ENCODE measurements around the gene AARS2. TPM values are rescaled to one million over a fixed set of nuclear protein-coding genes. Genes with fewer than 3 reads are reported as not detected.

AARS2 gene
- total RNA-seq, 4 donors from 2014 or later = 6.6 to 10.2 (median 7.8) TPM

- TF ChIP-seq POLR2A (IDR thresholded peaks at IDR 0.05; ENCODE audit: low read depth) (no peak), POLR2AphosphoS5 (IDR thresholded peaks at IDR 0.05) (no peak), CTCF (IDR thresholded peaks at IDR 0.05) (no peak), EP300 (IDR thresholded peaks at IDR 0.05) (no peak)
- H3K27me3 ChIP-seq = peaks cover 0 to 52% (median 28%) of the 10 kb centered on the region in 4 donors
- 60% methylated on average over 15 of the region's 20 CpGs for WGBS
- no peak for DNase-seq (ENCODE audit: extremely low spot score)
- peak overlapping the region in 3 of 4 donors; percentile 52 to 63 (median 58) for H3K4me3 ChIP-seq
- intact Hi-C loops (cut with DNase I) = no loop called here
- H3K9me3 ChIP-seq = no peaks in the 10 kb centered on the region
- no peak overlapping the region for H3K27ac ChIP-seq (replicated peaks in 1 of 4)
- H3K4me1 ChIP-seq = peaks cover 14 to 20% (median 17%) of the 10 kb centered on the region in 4 donors
- H3K36me3 ChIP-seq = peaks cover 21 to 34% (median 32%) of the 10 kb centered on the region in 4 donors
These were observed 14.9 kb downstream of the AARS2 start for GRCh38 chr6:44298055-44298803.

DNA sequence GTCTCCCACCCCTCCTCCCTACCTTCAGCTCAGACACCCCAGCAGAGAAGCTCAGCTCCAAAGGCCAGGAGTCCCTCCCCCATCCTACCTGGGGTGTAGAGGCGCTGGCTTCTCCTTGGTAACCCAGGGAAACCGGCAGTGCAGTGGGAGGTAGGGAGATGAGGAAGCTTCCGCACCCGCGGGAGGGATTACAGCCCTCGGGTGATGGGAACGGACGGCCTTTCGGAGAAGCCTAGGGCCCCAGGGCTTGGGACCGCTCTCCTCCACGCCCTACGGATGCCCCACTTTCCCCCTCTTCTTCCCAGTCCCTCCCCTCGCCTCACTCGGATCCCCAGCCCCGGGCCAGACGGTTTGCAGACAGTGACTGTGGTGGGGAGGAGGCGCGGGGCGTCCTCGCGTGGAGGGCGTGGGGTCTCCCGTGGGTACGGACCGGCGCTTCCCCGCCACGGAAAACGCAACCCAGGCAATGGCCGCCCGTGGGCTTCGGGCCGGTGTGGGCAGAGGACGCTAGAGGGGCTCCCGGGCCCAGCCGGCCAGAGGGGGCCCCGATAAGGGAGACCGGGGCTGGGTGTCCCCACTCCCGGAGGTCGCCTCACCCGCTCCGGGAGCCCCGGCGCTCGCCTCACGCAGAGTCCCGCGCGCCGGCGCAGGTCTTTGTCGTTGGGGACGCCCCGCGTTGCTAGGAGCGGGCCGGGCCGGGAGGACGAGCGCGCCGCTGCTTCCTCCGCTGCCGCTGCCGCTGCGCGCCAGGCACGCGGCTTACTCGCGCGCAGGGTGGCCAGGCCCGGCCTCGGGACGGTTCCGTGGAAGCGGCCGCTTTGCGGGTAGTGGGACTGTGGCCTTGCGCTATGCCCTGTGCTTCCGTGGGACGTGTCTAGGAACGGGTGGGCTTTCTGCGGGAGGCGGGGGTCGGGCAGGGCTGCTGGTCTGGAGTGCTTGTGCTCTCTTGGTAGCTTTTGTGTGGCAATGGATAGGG is 15.8 kb downstream of the AARS2 start:
- H3K4me3 ChIP-seq = peak overlapping the region; percentile 52 to 67 (median 60)
- peaks cover 21 to 25% (median 23%) of the 10 kb centered on the region in 4 donors for H3K36me3 ChIP-seq
- intact Hi-C loops (cut with DNase I) = no loop called here
- H3K4me1 ChIP-seq = peaks cover 14 to 20% (median 17%) of the 10 kb centered on the region in 4 donors
- H3K9me3 ChIP-seq = no peaks in the 10 kb centered on the region
- no peak for DNase-seq (ENCODE audit: extremely low spot score)
- peaks cover 0 to 61% (median 31%) of the 10 kb centered on the region in 4 donors for H3K27me3 ChIP-seq
- WGBS = 2% methylated on average over 24 of the region's 86 CpGs
- TF ChIP-seq POLR2AphosphoS5 (IDR thresholded peaks at IDR 0.05) (no peak), POLR2A (IDR thresholded peaks at IDR 0.05; ENCODE audit: low read depth) (peak; percentile 7), CTCF (IDR thresholded peaks at IDR 0.05) (no peak), EP300 (IDR thresholded peaks at IDR 0.05) (no peak)
- no peak overlapping the region for H3K27ac ChIP-seq (replicated peaks in 1 of 4)

DNA sequence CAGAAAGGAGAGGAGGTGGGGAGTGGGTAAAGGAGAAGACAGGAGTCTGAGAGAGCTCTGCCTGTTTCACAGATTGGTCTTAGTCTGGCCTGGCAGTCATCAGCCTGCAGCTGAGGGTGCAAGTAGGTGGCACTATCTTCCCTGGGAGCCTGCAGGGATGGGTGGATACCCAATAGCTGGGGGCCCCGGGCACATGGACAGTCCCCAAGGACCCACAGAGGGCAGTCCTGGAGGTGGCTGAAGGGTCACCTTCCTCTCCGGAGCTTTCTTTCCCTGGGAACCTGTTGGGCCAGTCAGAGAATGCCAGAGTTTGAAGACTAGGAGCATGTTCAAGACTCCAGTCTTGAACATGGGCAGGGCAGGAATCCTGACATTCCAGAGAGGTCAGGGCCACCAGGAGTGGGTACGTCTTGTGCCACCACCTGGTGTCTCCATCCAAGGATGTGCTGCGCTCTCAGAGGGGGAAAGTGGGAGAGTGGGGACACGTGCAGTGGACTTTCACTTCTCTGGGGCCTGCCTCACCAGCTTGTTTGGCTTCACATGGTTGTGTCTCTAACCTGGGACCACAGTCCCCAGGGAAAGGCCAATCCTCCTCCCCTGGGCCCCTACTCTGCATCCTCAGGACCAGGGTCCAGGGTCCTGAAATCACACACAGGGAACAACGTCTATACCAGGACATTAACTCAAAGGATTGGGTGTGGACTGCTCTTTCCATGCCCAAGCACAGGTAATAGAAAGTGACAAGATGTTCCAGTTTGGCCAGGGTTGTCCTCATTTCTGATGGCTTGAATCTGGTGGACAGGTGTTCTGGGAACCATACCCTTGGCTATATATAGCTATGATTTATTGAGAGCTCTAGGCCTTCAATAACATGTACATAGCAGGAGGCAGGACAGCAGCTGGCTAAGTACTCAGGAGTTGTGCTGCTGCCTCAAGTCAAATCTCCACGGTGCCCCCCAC is 18.0 kb downstream of the AARS2 start:
- Histone ChIP-seq H3K4me1 (peaks cover 14 to 20% (median 17%) of the 10 kb centered on the region in 4 donors), H3K27ac (replicated peaks in 1 of 4) (no peak overlapping the region), H3K4me3 (no peak overlapping the region), H3K27me3 (peaks cover 0 to 83% (median 35%) of the 10 kb centered on the region in 4 donors), H3K36me3 (peaks cover 0 to 3% (median under 1%) of the 10 kb centered on the region in 4 donors), H3K9me3 (no peaks in the 10 kb centered on the region)
- 82% methylated on average over 7 of the region's 7 CpGs for WGBS
- no peak for DNase-seq (ENCODE audit: extremely low spot score)
- no peak for TF ChIP-seq EP300 (IDR thresholded peaks at IDR 0.05)
- no peak for TF ChIP-seq POLR2A (IDR thresholded peaks at IDR 0.05; ENCODE audit: low read depth)
- no peak for TF ChIP-seq CTCF (IDR thresholded peaks at IDR 0.05)
- no peak for TF ChIP-seq POLR2AphosphoS5 (IDR thresholded peaks at IDR 0.05)
- intact Hi-C loops (cut with DNase I) = no loop called here
